CD4-positive, alpha-beta T cell treated with Interleukin-17A for 1 hour (primary cell): ENCODE results near the gene XYLT2.
"Not testable (repeated sequence)": the region's sequence is repeated elsewhere in the genome, so short reads cannot be mapped to it uniquely, and the experiment has no call there.

Experiments used
- DNase-seq: peaks from one replicate; pipeline ENCODE4 v3.0.0-alpha.2; 2020

The XYLT2 gene

GRCh38 chr17:50345432-50346312 lies at the start of gene XYLT2:
TSS of gene XYLT2 (plus strand) at chr17:50346126. CDS start at chr17:50346141, 15 bp downstream.
- peak; percentile 91 for DNase-seq

- peak; percentile 83 for DNase-seq
Observed at GRCh38 chr17:50297407-50297865, 48.5 kb upstream of the XYLT2 start.

GRCh38 chr17:50298018-50298417 lies 47.9 kb upstream of the XYLT2 start:
- no peak for DNase-seq

GRCh38 chr17:50299776-50300175 lies 46.1 kb upstream of the XYLT2 start:
- no peak for DNase-seq

GRCh38 chr17:50300824-50301223 lies 45.1 kb upstream of the XYLT2 start:
- not testable (repeated sequence) for DNase-seq

GRCh38 chr17:50301891-50302584 lies 43.9 kb upstream of the XYLT2 start:
- DNase-seq: no peak

- DNase-seq: no peak
Observed at GRCh38 chr17:50303051-50303450, 42.9 kb upstream of the XYLT2 start.

GRCh38 chr17:50303596-50303995 lies 42.3 kb upstream of the XYLT2 start:
- no peak for DNase-seq

GRCh38 chr17:50304781-50305404 lies 41.0 kb upstream of the XYLT2 start:
- DNase-seq: no peak

GRCh38 chr17:50307654-50308053 lies 38.3 kb upstream of the XYLT2 start:
- DNase-seq: no peak

- no peak for DNase-seq
Observed at GRCh38 chr17:50308666-50309065, 37.3 kb upstream of the XYLT2 start.

GRCh38 chr17:50310455-50311111 lies 35.3 kb upstream of the XYLT2 start:
- DNase-seq: no peak

GRCh38 chr17:50311112-50311460 lies 34.8 kb upstream of the XYLT2 start:
- DNase-seq: no peak

GRCh38 chr17:50311483-50311882 lies 34.4 kb upstream of the XYLT2 start:
- no peak for DNase-seq

- DNase-seq: no peak
Observed at GRCh38 chr17:50312308-50312707, 33.6 kb upstream of the XYLT2 start.

- no peak for DNase-seq
Observed at GRCh38 chr17:50314456-50315011, 31.4 kb upstream of the XYLT2 start.

- DNase-seq: no peak
Observed at GRCh38 chr17:50316016-50316587, 29.8 kb upstream of the XYLT2 start.

- not testable (repeated sequence) for DNase-seq
Observed at GRCh38 chr17:50316660-50317059, 29.3 kb upstream of the XYLT2 start.

GRCh38 chr17:50317121-50317520 lies 28.8 kb upstream of the XYLT2 start:
- DNase-seq: no peak

GRCh38 chr17:50318501-50319285 lies 27.2 kb upstream of the XYLT2 start:
- DNase-seq: no peak

GRCh38 chr17:50319306-50320004 lies 26.5 kb upstream of the XYLT2 start:
- no peak for DNase-seq
